ENCODE data around the gene ARHGEF40. TPM values are rescaled to one million over a fixed set of nuclear protein-coding genes. Genes with fewer than 3 reads are reported as not detected.

ARHGEF40 gene
- total RNA-seq, 1 experiment from 2014 or later: 71.4 TPM

- H3K36me3 Mint-ChIP-seq (ENCODE audit: insufficient read depth in 1 of 3, low read depth in 3 of 3): peaks cover 60 to 88% (median 81%) of the 10 kb centered on the region in 3 experiments
- H3K27ac ChIP-seq (ENCODE audit: insufficient read length, low read depth, low read length): no peak overlapping the region
These were observed 16.8 kb downstream of the ARHGEF40 start for GRCh38 chr14:21086908-21087293.

More at GRCh38 chr14:21086908-21087293, 16.8 kb downstream of the ARHGEF40 start:
- Histone ChIP-seq H3K79me2 (ENCODE audit: insufficient read depth, low read length) (no peaks in the 10 kb centered on the region), H2AK5ac (ENCODE audit: insufficient read length, low read length) (no peak overlapping the region), H3K4ac (ENCODE audit: low read depth, low read length) (no peak overlapping the region), H4K91ac (ENCODE audit: insufficient read length, low read depth, low read length) (no peak overlapping the region), H3K23ac (ENCODE audit: insufficient read length, low read depth, low read length) (no peak overlapping the region), H3K27me3 (ENCODE audit: insufficient read depth, low read length) (no peaks in the 10 kb centered on the region), H3K9me3 (ENCODE audit: control insufficient read depth, low read depth, low read length) (no peaks in the 10 kb centered on the region), H3K79me1 (ENCODE audit: insufficient read depth, low read depth, low read length, poor library complexity, severe bottlenecking) (no peaks in the 10 kb centered on the region), H4K20me1 (ENCODE audit: control insufficient read depth, insufficient read depth, insufficient read length) (no peaks in the 10 kb centered on the region), H3K4me2 (ENCODE audit: insufficient read depth, insufficient read length, low read length) (no peak overlapping the region), H2BK12ac (ENCODE audit: insufficient read length, low read depth, low read length) (no peak overlapping the region), H2AFZ (ENCODE audit: low read length) (no peak overlapping the region), H3K56ac (ENCODE audit: insufficient read length, low read depth, low read length) (no peak overlapping the region), H2BK15ac (ENCODE audit: low read depth, low read length) (no peak overlapping the region), H3T11ph (ENCODE audit: low read length) (no peak overlapping the region), H2BK5ac (ENCODE audit: insufficient read length, low read length) (no peak overlapping the region), H2BK20ac (ENCODE audit: low read depth, low read length, poor library complexity, severe bottlenecking) (no peak overlapping the region), H3K9ac (ENCODE audit: extremely low read depth, insufficient read length, low read length) (no peak overlapping the region), H3K23me2 (ENCODE audit: insufficient read length, low read depth, low read length, poor library complexity, severe bottlenecking) (no peaks in the 10 kb centered on the region), H3K14ac (ENCODE audit: insufficient read depth, low read length) (no peak overlapping the region), H4K5ac (ENCODE audit: insufficient read length, low read depth, low read length) (no peak overlapping the region), H2BK120ac (ENCODE audit: low read depth, low read length, poor library complexity, severe bottlenecking) (no peak overlapping the region), H4K8ac (replicated peaks; ENCODE audit: insufficient read length, low read depth, low read length) (no peak overlapping the region), H3K18ac (ENCODE audit: insufficient read length, low read depth, low read length) (no peak overlapping the region), H3K4me1 (ENCODE audit: insufficient read depth, low read length) (no peaks in the 10 kb centered on the region; the same call in 1 of the 2 replicates)
- no peaks in the 10 kb centered on the region; a peak in 3 of 5 replicates for H3K9me3 Mint-ChIP-seq
- H3K4me1 Mint-ChIP-seq: peaks cover 23 to 24% of the 10 kb centered on the region in 2 experiments
- peak overlapping the region; percentile 17 to 34 (median 32); a peak in 6 of 7 replicates for H3K27ac Mint-ChIP-seq
- WGBS (ENCODE audit: extremely low coverage, insufficient read length, low lambda C conversion rate): no CpG with 5 or more reads among the region's 4 CpGs
- no peak for TF ChIP-seq CTCF (conservative IDR thresholded peaks at IDR 0.05)
- H3K4me3 Mint-ChIP-seq: peak overlapping the region in 1 of 2 experiments; percentile 8; a peak in 2 of 5 replicates
- DNase-seq: no peak
- peaks cover 2% of the 10 kb centered on the region; the same call in 1 of the 2 replicates for H3K27me3 Mint-ChIP-seq (ENCODE audit: low read depth)
